WTC11 (cell line): ENCODE results near the gene CYP8B1. TPM values are rescaled to one million over a fixed set of nuclear protein-coding genes. Genes with fewer than 3 reads are reported as not detected.

Source experiments
- ATAC-seq: fragments of 200-7000 bp; cut with Tn5 transposase; 2 replicates; pipeline ENCODE4 v1.10.0; 2021; ENCODE audit warnings: mild to moderate bottlenecking, moderate library complexity
- CTCF ChIA-PET: fragments of 300-600 bp; sonication (Branson Sonifier 250); formaldehyde crosslinking; loops from one replicate; lab custom pipeline; 2021; ENCODE audit warnings: antibody characterized with exemption; lab: Charles Lee
- POLR2A ChIA-PET: fragments of 350-600 bp; sonication (Branson Sonifier 250); formaldehyde crosslinking; loops from one replicate; lab custom pipeline; 2021; ENCODE audit warnings: antibody characterized with exemption; lab: Charles Lee
- DNase-seq: peaks from one replicate; pipeline ENCODE4 v3.0.0; 2021; ENCODE audit warnings: low spot score
- H3K27ac Mint-ChIP-seq: 2 replicates; pipeline ENCODE4 v1.8.0; 2021; ENCODE audit warnings: mixed read lengths
- H3K27me3 Mint-ChIP-seq: 2 replicates; pipeline ENCODE4 v1.8.0; 2021; ENCODE audit warnings: low read depth, mild to moderate bottlenecking, moderate library complexity, mixed read lengths
- H3K36me3 Mint-ChIP-seq: 2 replicates; pipeline ENCODE4 v1.8.0; 2021; ENCODE audit warnings: mixed read lengths
- H3K4me1 Mint-ChIP-seq: 2 replicates; pipeline ENCODE4 v1.8.0; 2022; ENCODE audit warnings: mixed read lengths
- H3K4me3 Mint-ChIP-seq: 2 replicates; pipeline ENCODE4 v1.8.0; 2021; ENCODE audit warnings: mild to moderate bottlenecking, moderate library complexity, mixed read lengths
- H3K9me3 Mint-ChIP-seq: 2 replicates; pipeline ENCODE4 v1.8.0; 2021; ENCODE audit warnings: mixed read lengths
- CBFB ChIP-seq: sonication (generic); formaldehyde crosslinking; IDR thresholded peaks from 2 replicates; pipeline ENCODE4 v1.8.1; 2022; ENCODE audit warnings: mild to moderate bottlenecking, low read depth, missing genetic modification reagents
- KAT7 ChIP-seq: sonication (generic); formaldehyde crosslinking; IDR thresholded peaks from 2 replicates; pipeline ENCODE4 v1.8.1; 2023; ENCODE audit warnings: missing genetic modification reagents, mild to moderate bottlenecking, borderline replicate concordance
- NFATC4 ChIP-seq: fragments of 250-450 bp; sonication (Bioruptor Pico); IDR thresholded peaks from 2 replicates; pipeline ENCODE4 v1.9.0; 2021; ENCODE audit warnings: mild to moderate bottlenecking
- NFYB ChIP-seq: sonication (generic); formaldehyde crosslinking; conservative IDR thresholded peaks from 2 replicates; pipeline ENCODE4 v1.8.0; 2022; ENCODE audit warnings: low read depth, missing genetic modification reagents
- NR2C2 ChIP-seq: sonication (generic); formaldehyde crosslinking; IDR thresholded peaks from 2 replicates; pipeline ENCODE4 v1.8.0; 2022; ENCODE audit warnings: mild to moderate bottlenecking, missing genetic modification reagents
- RELA ChIP-seq: sonication (generic); formaldehyde crosslinking; IDR thresholded peaks from 2 replicates; pipeline ENCODE4 v1.8.1; 2022; ENCODE audit warnings: missing genetic modification reagents, mild to moderate bottlenecking, borderline replicate concordance
- RORB ChIP-seq: fragments of 250-450 bp; sonication (Bioruptor Pico); IDR thresholded peaks from 2 replicates; pipeline ENCODE4 v1.9.0; 2021; ENCODE audit warnings: mild to moderate bottlenecking
- TEAD4 ChIP-seq: sonication (generic); formaldehyde crosslinking; IDR thresholded peaks from 2 replicates; pipeline ENCODE4 v1.8.0; 2022; ENCODE audit warnings: mild to moderate bottlenecking, missing genetic modification reagents
- ZNF219 ChIP-seq: sonication (generic); formaldehyde crosslinking; IDR thresholded peaks from 2 replicates; pipeline ENCODE4 v1.8.0; 2023; ENCODE audit warnings: missing genetic modification reagents, mild to moderate bottlenecking, borderline replicate concordance
- ZNF263 ChIP-seq: sonication (generic); formaldehyde crosslinking; IDR thresholded peaks from 2 replicates; pipeline ENCODE4 v1.8.1; 2022; ENCODE audit warnings: low read depth, mild to moderate bottlenecking, moderate library complexity, missing genetic modification reagents
- ZNF396 ChIP-seq: fragments of 250-450 bp; sonication (Bioruptor Pico); IDR thresholded peaks from 2 replicates; pipeline ENCODE4 v1.8.0; 2021; ENCODE audit warnings: mild to moderate bottlenecking, moderate library complexity, borderline replicate concordance
- total RNA-seq: library from RNA; stranded (reverse); gene quantifications from 3 replicates; pipeline ENCODE4 v1.2.3, GENCODE V29; 2021
- TF ChIP-seq, protein P1 (sequence below): fragments of 200-600 bp; IDR thresholded peaks from 2 replicates; pipeline ENCODE4 v1.8.0; 2022; ENCODE audit warnings: antibody characterized with exemption
- TF ChIP-seq, protein P2 (sequence below): sonication (generic); formaldehyde crosslinking; IDR thresholded peaks from 2 replicates; pipeline ENCODE4 v1.8.1; 2023; ENCODE audit warnings: mild to moderate bottlenecking, missing genetic modification reagents, moderate library complexity
- TF ChIP-seq, protein P3 (sequence below): sonication (generic); formaldehyde crosslinking; IDR thresholded peaks from 2 replicates; pipeline ENCODE4 v1.8.1; 2022; ENCODE audit warnings: low read depth, missing genetic modification reagents, borderline replicate concordance
- TF ChIP-seq, protein P4 (sequence below): fragments of 250-450 bp; sonication (Bioruptor Pico); IDR thresholded peaks from 2 replicates; pipeline ENCODE4 v1.9.0; 2021; ENCODE audit warnings: mild to moderate bottlenecking
- TF ChIP-seq, protein P5 (sequence below): sonication (generic); formaldehyde crosslinking; IDR thresholded peaks from 2 replicates; pipeline ENCODE4 v1.8.1; 2023; ENCODE audit warnings: mild to moderate bottlenecking, missing genetic modification reagents
- TF ChIP-seq, protein P6 (sequence below): sonication (generic); formaldehyde crosslinking; IDR thresholded peaks from 2 replicates; pipeline ENCODE4 v1.8.0; 2022; ENCODE audit warnings: mild to moderate bottlenecking, missing genetic modification reagents
- TF ChIP-seq, protein P7 (sequence below): sonication (generic); formaldehyde crosslinking; IDR thresholded peaks from 2 replicates; pipeline ENCODE4 v1.8.1; 2022; ENCODE audit warnings: low read depth, mild to moderate bottlenecking, moderate library complexity, missing genetic modification reagents, borderline replicate concordance
- TF ChIP-seq, protein P8 (sequence below): sonication (generic); formaldehyde crosslinking; IDR thresholded peaks from 2 replicates; pipeline ENCODE4 v1.8.1; 2022; ENCODE audit warnings: mild to moderate bottlenecking, moderate library complexity, missing genetic modification reagents

The CYP8B1 gene
- total RNA-seq, 1 experiment from 2014 or later: 0.13 TPM

DNA sequence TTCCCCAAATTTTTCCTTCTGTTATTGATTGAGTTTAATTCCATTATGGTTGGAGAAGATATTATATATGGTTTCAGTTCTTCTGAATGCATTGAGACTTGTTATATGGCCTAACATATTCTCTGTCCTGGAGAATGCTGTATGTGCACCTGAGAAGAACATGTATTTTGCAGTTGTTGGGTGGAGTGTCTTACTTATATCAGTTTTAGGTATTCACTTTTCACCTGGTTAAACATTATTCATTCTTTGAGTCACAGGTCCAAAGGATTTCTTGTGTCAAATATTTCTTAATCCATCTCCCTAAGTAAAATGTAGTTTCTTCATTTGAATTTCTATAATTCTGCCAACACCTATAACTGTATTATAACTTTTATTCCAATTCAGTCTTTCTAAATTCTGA, 48.7 kb downstream of the CYP8B1 start (continued):
- TF ChIP-seq CBFB (no peak), RELA (CRISPR knock-in tag) (no peak), ZNF263 (CRISPR knock-in tag) (no peak), NFYB (CRISPR knock-in tag) (no peak), TEAD4 (CRISPR knock-in tag) (no peak), ZNF219 (CRISPR knock-in tag) (no peak)
- TF ChIP-seq, protein P1, sequence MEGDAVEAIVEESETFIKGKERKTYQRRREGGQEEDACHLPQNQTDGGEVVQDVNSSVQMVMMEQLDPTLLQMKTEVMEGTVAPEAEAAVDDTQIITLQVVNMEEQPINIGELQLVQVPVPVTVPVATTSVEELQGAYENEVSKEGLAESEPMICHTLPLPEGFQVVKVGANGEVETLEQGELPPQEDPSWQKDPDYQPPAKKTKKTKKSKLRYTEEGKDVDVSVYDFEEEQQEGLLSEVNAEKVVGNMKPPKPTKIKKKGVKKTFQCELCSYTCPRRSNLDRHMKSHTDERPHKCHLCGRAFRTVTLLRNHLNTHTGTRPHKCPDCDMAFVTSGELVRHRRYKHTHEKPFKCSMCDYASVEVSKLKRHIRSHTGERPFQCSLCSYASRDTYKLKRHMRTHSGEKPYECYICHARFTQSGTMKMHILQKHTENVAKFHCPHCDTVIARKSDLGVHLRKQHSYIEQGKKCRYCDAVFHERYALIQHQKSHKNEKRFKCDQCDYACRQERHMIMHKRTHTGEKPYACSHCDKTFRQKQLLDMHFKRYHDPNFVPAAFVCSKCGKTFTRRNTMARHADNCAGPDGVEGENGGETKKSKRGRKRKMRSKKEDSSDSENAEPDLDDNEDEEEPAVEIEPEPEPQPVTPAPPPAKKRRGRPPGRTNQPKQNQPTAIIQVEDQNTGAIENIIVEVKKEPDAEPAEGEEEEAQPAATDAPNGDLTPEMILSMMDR: no peak
- TF ChIP-seq, protein P2, sequence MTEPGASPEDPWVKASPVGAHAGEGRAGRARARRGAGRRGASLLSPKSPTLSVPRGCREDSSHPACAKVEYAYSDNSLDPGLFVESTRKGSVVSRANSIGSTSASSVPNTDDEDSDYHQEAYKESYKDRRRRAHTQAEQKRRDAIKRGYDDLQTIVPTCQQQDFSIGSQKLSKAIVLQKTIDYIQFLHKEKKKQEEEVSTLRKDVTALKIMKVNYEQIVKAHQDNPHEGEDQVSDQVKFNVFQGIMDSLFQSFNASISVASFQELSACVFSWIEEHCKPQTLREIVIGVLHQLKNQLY (CRISPR knock-in tag): no peak
- TF ChIP-seq, protein P3, sequence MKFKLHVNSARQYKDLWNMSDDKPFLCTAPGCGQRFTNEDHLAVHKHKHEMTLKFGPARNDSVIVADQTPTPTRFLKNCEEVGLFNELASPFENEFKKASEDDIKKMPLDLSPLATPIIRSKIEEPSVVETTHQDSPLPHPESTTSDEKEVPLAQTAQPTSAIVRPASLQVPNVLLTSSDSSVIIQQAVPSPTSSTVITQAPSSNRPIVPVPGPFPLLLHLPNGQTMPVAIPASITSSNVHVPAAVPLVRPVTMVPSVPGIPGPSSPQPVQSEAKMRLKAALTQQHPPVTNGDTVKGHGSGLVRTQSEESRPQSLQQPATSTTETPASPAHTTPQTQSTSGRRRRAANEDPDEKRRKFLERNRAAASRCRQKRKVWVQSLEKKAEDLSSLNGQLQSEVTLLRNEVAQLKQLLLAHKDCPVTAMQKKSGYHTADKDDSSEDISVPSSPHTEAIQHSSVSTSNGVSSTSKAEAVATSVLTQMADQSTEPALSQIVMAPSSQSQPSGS (CRISPR knock-in tag): no peak
- TF ChIP-seq, protein P4, sequence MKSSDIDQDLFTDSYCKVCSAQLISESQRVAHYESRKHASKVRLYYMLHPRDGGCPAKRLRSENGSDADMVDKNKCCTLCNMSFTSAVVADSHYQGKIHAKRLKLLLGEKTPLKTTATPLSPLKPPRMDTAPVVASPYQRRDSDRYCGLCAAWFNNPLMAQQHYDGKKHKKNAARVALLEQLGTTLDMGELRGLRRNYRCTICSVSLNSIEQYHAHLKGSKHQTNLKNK (CRISPR knock-in tag): no peak
- TF ChIP-seq, protein P5, sequence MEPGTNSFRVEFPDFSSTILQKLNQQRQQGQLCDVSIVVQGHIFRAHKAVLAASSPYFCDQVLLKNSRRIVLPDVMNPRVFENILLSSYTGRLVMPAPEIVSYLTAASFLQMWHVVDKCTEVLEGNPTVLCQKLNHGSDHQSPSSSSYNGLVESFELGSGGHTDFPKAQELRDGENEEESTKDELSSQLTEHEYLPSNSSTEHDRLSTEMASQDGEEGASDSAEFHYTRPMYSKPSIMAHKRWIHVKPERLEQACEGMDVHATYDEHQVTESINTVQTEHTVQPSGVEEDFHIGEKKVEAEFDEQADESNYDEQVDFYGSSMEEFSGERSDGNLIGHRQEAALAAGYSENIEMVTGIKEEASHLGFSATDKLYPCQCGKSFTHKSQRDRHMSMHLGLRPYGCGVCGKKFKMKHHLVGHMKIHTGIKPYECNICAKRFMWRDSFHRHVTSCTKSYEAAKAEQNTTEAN: no peak

DNA sequence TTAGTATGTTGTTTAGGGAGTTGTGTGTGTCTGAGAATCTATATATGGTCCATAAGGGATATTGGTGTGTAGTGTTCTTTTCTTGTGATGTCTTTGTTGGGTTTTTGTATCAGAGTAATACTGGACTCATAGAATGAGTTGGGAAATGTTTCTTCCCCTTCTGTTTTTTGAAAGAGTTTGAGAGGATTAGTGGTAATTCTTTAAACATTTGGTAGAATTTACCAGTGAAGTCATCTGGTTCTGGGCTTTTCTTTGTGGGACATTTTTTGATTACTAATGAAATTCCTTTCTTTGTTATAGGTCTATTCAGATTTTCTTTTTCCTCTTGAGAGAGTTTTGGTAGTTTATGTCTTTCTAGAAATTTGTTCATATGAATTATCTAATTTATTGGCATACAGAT, 49.5 kb downstream of the CYP8B1 start:
- H3K4me3 Mint-ChIP-seq: no peak overlapping the region
- POLR2A ChIA-PET: no interaction called here

More for the DNA sequence above, 49.5 kb downstream of the CYP8B1 start:
- no peak for ATAC-seq
- H3K4me1 Mint-ChIP-seq: peaks cover 18% of the 10 kb centered on the region
- no peak overlapping the region for H3K27ac Mint-ChIP-seq
- TF ChIP-seq, protein P6, sequence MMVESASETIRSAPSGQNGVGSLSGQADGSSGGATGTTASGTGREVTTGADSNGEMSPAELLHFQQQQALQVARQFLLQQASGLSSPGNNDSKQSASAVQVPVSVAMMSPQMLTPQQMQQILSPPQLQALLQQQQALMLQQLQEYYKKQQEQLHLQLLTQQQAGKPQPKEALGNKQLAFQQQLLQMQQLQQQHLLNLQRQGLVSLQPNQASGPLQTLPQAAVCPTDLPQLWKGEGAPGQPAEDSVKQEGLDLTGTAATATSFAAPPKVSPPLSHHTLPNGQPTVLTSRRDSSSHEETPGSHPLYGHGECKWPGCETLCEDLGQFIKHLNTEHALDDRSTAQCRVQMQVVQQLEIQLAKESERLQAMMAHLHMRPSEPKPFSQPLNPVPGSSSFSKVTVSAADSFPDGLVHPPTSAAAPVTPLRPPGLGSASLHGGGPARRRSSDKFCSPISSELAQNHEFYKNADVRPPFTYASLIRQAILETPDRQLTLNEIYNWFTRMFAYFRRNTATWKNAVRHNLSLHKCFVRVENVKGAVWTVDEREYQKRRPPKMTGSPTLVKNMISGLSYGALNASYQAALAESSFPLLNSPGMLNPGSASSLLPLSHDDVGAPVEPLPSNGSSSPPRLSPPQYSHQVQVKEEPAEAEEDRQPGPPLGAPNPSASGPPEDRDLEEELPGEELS (CRISPR knock-in tag): no peak
- no peak for TF ChIP-seq NFATC4
- TF ChIP-seq, protein P7, sequence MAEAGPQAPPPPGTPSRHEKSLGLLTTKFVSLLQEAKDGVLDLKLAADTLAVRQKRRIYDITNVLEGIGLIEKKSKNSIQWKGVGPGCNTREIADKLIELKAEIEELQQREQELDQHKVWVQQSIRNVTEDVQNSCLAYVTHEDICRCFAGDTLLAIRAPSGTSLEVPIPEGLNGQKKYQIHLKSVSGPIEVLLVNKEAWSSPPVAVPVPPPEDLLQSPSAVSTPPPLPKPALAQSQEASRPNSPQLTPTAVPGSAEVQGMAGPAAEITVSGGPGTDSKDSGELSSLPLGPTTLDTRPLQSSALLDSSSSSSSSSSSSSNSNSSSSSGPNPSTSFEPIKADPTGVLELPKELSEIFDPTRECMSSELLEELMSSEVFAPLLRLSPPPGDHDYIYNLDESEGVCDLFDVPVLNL: no peak
- TF ChIP-seq, protein P8, sequence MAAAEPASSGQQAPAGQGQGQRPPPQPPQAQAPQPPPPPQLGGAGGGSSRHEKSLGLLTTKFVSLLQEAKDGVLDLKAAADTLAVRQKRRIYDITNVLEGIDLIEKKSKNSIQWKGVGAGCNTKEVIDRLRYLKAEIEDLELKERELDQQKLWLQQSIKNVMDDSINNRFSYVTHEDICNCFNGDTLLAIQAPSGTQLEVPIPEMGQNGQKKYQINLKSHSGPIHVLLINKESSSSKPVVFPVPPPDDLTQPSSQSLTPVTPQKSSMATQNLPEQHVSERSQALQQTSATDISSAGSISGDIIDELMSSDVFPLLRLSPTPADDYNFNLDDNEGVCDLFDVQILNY: no peak
- no peak for TF ChIP-seq KAT7 (CRISPR knock-in tag)
- TF ChIP-seq CBFB: no peak
- no peak for TF ChIP-seq RORB (CRISPR knock-in tag)
- TF ChIP-seq ZNF396 (CRISPR knock-in tag): no peak
- no peak for TF ChIP-seq NR2C2 (CRISPR knock-in tag)
- CTCF ChIA-PET: no interaction called here
- no peak for DNase-seq
- H3K27me3 Mint-ChIP-seq: no peaks in the 10 kb centered on the region
- peaks cover 4% of the 10 kb centered on the region for H3K9me3 Mint-ChIP-seq
- H3K36me3 Mint-ChIP-seq: no peaks in the 10 kb centered on the region
